Nephron progenitor cell (in vitro differentiated cells): ENCODE results near the gene SMIM13.

Source experiments
- DNase-seq: peaks from one replicate; pipeline ENCODE4 v3.0.0; 2021
- H3K27ac Mint-ChIP-seq: 2 replicates; pipeline ENCODE4 v1.8.0; 2021; ENCODE audit warnings: mild to moderate bottlenecking, moderate library complexity, mixed read lengths
- H3K27me3 Mint-ChIP-seq: 2 replicates; pipeline ENCODE4 v1.8.0; 2021; ENCODE audit warnings: mild to moderate bottlenecking, low read depth, mixed read lengths; ENCODE audit not compliant: poor library complexity
- H3K36me3 Mint-ChIP-seq: 2 replicates; pipeline ENCODE4 v1.8.0; 2021; ENCODE audit warnings: low read depth, mixed read lengths
- H3K4me1 Mint-ChIP-seq: 2 replicates; pipeline ENCODE4 v1.8.0; 2021; ENCODE audit warnings: mixed read lengths
- H3K4me3 Mint-ChIP-seq: 2 replicates; pipeline ENCODE4 v1.8.0; 2021; ENCODE audit warnings: mild to moderate bottlenecking, moderate library complexity, mixed read lengths
- H3K9me3 Mint-ChIP-seq: 2 replicates; pipeline ENCODE4 v1.8.0; 2021; ENCODE audit warnings: mild to moderate bottlenecking, moderate library complexity, mixed read lengths
- CTCF ChIP-seq: fragments of 200-600 bp; sonication (generic); IDR thresholded peaks from 2 replicates; pipeline ENCODE4 v1.5.0; 2021; ENCODE audit warnings: antibody characterized with exemption

Gene SMIM13

DNA sequence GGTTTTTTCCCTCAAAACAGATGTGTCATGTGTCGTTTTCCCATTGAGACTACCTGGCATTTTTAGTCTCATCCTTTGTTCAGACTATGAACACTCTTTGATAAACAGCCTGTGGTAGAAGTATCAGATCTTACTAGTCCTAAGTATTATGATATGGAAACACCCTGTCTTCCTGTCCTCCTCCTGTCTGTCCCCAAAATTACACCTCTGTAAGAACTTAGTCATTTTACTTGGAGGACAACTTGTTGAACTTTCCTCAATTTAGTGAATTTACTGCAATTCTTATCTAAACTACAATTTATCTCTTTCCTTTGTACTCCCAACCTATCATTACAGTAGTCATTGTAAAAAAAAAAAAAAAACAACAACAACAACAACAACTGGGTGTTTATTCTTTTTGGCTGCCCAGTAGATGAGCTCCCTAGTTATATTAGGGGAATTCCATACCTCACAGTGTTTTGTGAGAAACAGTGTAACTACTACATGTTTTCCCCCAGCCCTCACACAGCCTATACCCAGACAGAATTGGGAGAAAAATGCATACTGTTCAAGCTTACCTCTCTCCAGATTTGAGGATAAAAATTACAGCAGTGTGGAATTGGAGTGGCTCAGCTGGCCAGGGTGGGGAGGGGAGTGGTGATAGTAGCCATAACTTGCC is 36.4 kb downstream of the SMIM13 start:
- Mint-ChIP-seq H3K36me3 (peaks cover 30% of the 10 kb centered on the region), H3K27ac (no peak overlapping the region), H3K4me3 (no peak overlapping the region), H3K4me1 (no peaks in the 10 kb centered on the region), H3K27me3 (peaks cover 2% of the 10 kb centered on the region), H3K9me3 (peaks cover 13% of the 10 kb centered on the region)
- no peak for TF ChIP-seq CTCF
- DNase-seq, result no peak

GRCh38 chr6:11130605-11131004 is 37.0 kb downstream of the SMIM13 start:
- no peak for TF ChIP-seq CTCF
- Mint-ChIP-seq H3K9me3 (peaks cover 12% of the 10 kb centered on the region), H3K27ac (no peak overlapping the region), H3K4me1 (no peaks in the 10 kb centered on the region), H3K36me3 (peaks cover 33% of the 10 kb centered on the region), H3K4me3 (no peak overlapping the region), H3K27me3 (peaks cover under 1% of the 10 kb centered on the region)
- DNase-seq, result no peak

GRCh38 chr6:11132194-11132888 is 38.7 kb downstream of the SMIM13 start:
- peaks cover 4% of the 10 kb centered on the region for H3K4me1 Mint-ChIP-seq
- TF ChIP-seq CTCF, result no peak
- no peak overlapping the region for H3K4me3 Mint-ChIP-seq
- peaks cover 2% of the 10 kb centered on the region for H3K9me3 Mint-ChIP-seq
- no peak overlapping the region for H3K27ac Mint-ChIP-seq
- no peak for DNase-seq
- H3K27me3 Mint-ChIP-seq, result no peaks in the 10 kb centered on the region
- peaks cover 24% of the 10 kb centered on the region for H3K36me3 Mint-ChIP-seq

DNA sequence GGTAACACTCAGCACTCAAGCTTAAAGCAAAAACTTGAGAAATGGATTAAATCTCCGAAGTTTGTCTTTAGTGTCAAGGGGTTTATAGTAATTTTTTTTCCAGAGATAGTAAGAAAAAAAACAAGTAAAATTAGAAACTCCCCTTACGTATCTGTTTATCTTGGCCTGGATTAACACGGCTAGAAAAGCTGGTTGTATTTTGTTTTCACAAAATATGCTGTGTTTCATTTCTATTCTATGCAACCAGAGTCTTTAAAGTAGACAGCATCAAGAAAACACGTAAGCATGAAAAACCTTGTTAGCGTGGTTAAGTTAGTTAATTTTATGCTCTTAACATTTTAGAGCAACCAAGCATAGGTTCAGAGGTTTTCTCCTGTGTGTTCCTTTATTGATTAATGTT is 39.6 kb downstream of the SMIM13 start:
- H3K27ac Mint-ChIP-seq, result no peak overlapping the region
- DNase-seq, result no peak
- H3K9me3 Mint-ChIP-seq, result no peaks in the 10 kb centered on the region
- no peak for TF ChIP-seq CTCF
- H3K27me3 Mint-ChIP-seq, result no peaks in the 10 kb centered on the region
- peaks cover 21% of the 10 kb centered on the region for H3K36me3 Mint-ChIP-seq
- H3K4me1 Mint-ChIP-seq, result peaks cover 4% of the 10 kb centered on the region
- no peak overlapping the region for H3K4me3 Mint-ChIP-seq

DNA sequence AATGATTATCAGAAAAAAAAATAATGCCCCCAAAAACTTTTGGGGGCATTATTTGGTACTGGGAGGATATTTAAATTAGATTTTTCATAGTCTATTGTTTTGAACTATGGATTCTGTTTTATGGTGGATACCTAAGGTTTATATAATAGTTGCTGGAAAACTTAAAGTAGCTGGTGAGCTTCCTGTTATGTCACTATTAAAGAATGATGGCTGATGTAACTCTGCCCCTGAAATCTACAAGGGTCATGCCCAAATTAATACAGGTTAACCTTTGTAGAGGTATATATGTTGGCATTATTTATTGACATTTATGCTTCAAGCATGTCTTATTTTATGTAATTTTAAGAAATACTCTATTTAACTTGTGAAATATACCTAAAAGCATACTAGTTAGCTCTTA is 43.2 kb downstream of the SMIM13 start:
- H3K27me3 Mint-ChIP-seq, result no peaks in the 10 kb centered on the region
- H3K4me3 Mint-ChIP-seq, result no peak overlapping the region
- H3K9me3 Mint-ChIP-seq, result no peaks in the 10 kb centered on the region
- no peak for TF ChIP-seq CTCF
- peaks cover 21% of the 10 kb centered on the region for H3K36me3 Mint-ChIP-seq
- H3K4me1 Mint-ChIP-seq, result peaks cover 4% of the 10 kb centered on the region
- no peak overlapping the region for H3K27ac Mint-ChIP-seq
- no peak for DNase-seq
